ENCODE measurements around the gene OPA1.
"Not testable (repeated sequence)": the region's sequence is repeated elsewhere in the genome, so short reads cannot be mapped to it uniquely, and the experiment has no call there.

The OPA1 gene

DNA sequence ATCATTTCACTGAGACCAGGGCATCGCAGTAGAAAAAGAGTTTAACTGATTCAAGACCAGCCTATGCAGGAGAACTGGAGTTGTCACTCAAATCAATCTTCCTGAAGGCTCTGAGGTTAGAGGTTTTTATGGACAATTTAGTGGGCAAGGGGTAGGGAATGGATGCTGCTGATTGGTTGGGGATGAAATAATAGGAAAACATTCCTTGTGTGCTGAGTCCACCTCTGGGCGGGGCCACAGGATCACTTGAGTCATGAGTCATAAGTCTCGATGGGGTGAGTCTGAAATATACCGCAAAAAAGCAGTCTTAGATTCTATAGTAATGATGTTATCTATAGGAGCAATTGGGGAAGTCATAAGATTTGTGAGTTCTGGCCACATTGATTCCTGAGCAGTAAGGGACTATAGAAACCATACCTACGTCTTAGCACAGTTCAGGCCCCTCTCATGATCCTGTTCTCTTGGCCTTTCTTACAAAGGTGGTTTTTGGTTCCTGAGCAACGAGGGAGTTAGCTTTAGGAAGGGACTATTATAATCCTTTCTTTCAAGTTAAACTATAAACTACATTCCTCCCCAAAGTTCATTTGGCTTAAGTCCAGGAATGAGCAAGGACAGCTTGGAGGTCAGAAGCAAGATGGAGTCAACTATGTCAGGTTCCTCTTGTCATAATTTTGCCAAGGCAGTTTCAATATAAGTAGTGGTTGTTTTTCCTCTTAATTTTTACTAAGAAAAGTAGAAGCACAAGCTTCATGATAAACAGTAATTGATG, 2.7 kb upstream of the OPA1 start:
- no peak for DNase-seq (ENCODE audit: low spot score)

DNA sequence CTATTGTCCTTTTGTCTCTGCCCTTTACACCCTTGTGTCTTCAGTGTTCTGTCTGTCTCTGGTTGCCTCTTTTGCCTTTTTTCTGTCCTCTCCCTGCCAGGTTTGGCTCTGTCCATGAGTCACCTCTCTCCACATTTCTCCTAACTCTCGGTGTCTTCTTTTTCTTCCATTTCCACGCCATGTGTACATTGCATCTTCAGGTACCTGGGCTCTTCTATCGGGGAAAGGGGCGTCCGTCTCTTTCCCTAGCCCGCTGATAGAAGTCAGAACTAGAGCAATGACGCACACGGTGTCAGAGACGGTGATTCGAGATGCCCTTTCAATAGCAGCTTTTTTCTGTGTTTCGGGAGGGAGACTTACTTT, 641 bp downstream of the OPA1 start:
- DNase-seq (ENCODE audit: low spot score), result no peak

DNA sequence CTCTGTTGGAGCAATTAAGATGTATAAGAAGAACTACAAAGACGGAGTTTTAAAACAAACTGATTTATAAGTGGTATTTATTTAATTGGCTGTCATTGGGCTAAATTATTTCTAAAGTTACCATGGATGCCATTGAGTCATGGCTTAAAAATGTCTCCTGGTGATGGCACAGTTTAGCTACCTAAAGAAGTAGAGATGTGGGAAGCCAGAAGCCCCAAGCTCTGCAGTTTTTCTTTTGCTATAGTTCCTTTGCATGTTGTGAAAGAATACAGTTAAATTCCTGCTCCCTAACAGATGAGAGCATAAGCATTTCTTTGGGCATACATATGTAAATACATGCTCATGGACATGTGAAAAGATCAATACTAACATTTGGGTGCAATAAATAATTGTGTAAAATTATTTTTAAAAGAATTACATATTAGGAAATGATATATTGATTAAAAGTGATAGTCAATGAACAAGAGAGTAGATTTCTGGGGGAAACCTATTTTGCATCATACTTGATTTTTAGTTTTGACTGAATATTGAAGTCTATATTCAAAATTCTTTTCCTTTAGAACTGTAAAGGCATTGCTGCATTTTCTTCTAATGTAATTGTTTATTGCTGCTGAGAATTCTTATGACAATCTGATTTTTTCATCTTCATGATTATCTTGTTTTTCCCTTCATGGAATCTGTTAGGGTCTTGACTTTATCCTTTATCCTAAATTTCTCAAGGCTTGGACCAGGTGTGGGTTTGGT, 2.1 kb downstream of the OPA1 start:
- no peak for DNase-seq (ENCODE audit: low spot score)

DNA sequence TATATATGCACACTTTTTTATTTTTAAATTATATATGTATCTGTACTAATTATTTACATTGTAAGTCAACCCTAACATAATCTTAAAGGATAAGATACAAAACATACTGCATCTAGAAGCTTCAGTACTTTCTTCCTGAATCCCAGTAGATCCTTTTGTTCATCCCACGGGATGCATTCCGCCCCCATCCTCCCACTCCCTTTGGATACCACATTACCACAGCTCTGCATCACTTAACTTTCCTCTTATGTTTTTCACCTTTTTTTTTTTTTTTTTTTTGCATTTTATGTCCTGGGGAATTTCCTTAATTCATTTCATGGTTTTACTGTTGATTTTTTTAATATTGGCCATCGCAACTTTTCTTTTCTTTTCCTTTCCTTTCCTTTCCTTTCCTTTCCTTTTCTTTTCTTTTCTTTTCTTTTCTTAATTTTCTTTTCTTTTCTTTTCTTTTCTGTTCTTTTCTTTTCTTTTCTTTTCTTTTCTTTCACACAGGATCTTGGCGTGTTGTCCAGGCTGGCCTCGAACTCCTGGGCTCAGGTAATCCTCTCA, 3.0 kb downstream of the OPA1 start:
- DNase-seq (ENCODE audit: low spot score), result no peak

DNA sequence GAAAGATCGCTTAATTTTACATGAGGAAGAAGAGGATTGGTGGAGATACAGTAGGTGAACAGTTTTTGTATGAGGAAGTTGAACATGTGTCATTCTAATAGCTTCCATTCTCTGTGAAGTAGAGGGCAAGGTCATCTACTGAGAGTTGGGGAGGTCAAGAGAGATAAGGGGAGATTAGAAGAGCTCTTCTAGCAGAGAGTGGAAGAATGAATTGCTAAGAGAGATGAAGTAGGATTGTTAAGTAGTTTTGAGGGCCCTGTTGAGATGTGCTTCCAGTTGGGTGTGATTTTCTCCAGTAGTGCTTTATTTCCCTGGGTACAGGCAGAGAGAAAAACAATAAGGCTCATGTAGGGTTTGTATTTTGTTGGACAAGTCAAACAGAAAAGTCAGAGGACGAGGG, 5.2 kb downstream of the OPA1 start:
- DNase-seq (ENCODE audit: low spot score), result no peak

GRCh38 chr3:193599393-193599792, 6.4 kb downstream of the OPA1 start:
- no peak for DNase-seq (ENCODE audit: low spot score)

DNA sequence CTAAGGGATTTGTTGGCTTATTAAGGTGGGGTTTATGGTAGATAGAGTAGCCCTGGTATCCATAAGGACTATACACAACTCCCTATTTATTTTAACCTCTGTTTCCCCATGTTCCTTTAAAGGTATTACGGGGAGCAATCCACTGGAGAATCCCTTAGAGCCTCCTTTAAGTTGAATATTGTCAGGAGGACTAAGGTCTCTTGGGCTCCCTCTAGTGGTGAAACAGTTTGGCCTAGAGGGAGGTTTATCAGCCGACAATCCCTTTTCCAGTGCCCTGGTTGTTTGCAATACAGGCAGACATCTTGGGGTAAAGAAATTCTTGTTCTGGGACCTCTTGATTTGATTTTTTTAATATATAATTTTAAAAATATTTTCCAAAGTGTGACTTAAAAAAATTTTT, 12.9 kb downstream of the OPA1 start:
- peak; percentile 51 for DNase-seq (ENCODE audit: low spot score)

DNA sequence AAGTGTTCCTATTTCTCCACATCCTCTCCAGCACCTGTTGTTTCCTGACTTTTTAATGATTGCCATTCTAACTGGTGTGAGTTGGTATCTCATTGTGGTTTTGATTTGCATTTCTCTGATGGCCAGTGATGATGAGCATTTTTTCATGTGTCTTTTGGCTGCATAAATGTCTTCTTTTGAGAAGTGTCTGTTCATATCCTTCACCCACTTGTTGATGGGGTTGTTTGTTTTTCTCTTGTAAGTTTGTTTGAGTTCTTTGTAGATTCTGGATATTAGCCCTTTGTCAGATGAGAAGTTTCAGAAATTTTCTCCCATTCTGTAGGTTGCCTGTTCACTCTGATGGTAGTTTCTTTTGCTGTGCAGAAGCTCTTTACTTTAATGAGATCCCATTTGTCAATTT, 13.9 kb downstream of the OPA1 start:
- DNase-seq (ENCODE audit: low spot score), result not testable (repeated sequence)

DNA sequence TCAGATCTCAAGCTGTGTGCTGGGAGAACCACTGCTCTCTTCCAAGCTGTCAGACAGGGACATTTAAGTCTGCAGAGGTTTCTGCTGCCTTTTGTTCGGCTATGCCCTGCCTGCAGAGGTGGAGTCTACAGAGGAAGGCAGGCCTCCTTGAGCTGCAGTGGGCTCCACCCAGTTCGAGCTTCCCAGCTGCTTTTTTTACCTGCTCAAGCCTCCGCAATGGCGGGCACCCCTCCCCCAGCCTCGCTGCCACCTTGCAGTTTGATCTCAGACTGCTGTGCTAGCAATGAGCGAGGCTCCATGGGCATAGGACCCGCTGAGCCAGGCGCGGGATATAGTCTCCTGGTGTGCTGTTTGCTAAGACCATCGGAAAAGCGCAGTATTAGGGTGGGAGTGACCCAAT, 17.5 kb downstream of the OPA1 start:
- DNase-seq (ENCODE audit: low spot score), result not testable (repeated sequence)

GRCh38 chr3:193614430-193614829, 21.4 kb downstream of the OPA1 start:
- no peak for DNase-seq (ENCODE audit: low spot score)

DNA sequence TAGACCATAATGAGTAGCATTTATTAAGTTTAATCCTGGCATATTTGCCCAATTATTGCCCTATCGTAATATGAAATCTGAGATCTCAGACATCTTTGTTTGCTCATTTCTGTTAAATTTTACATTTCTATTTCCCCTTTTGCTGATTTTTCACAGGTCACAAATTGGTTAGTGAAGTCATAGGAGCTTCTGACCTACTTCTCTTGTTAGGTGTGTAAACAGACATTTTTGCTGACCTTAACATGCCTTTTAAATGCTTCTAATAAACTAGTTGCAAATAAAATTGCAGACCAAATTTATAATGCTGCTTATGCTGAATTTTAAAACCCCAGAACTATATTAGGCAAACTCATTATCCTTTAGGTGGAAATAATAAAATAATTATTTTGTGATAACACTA, 24.6 kb downstream of the OPA1 start:
- no peak for DNase-seq (ENCODE audit: low spot score)

DNA sequence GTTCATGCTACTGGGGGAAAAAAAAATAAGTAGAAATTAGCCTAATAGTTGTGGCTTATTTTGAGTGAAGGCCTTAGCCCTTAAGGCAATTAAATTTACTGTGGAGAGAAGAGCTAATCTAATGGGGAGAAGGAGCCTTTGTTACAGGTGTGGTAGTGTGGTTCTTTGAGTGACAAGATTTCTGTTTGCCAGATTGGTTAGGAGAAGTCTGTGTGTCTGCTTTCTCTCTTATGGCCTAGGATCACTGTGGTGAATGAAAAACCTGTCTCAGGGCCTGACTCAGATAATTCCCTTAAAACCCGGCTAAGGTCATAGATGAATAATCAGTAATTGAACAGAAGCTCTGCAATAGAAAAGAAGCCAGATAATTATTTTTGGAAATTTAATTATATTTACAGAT, 27.0 kb downstream of the OPA1 start:
- DNase-seq (ENCODE audit: low spot score), result no peak

- DNase-seq (ENCODE audit: low spot score), result peak; percentile 35
Observed at GRCh38 chr3:193620650-193621049, 27.6 kb downstream of the OPA1 start.

- DNase-seq (ENCODE audit: low spot score), result peak; percentile 25
Observed at GRCh38 chr3:193621127-193621526, 28.1 kb downstream of the OPA1 start.

GRCh38 chr3:193630005-193630404, 37.0 kb downstream of the OPA1 start:
- no peak for DNase-seq (ENCODE audit: low spot score)

- no peak for DNase-seq (ENCODE audit: low spot score)
Observed at GRCh38 chr3:193637831-193638230, 44.8 kb downstream of the OPA1 start.

- DNase-seq (ENCODE audit: low spot score), result no peak
Observed at GRCh38 chr3:193638833-193639232, 45.8 kb downstream of the OPA1 start.

- DNase-seq (ENCODE audit: low spot score), result no peak
Observed at GRCh38 chr3:193640165-193640715, 47.2 kb downstream of the OPA1 start.

DNA sequence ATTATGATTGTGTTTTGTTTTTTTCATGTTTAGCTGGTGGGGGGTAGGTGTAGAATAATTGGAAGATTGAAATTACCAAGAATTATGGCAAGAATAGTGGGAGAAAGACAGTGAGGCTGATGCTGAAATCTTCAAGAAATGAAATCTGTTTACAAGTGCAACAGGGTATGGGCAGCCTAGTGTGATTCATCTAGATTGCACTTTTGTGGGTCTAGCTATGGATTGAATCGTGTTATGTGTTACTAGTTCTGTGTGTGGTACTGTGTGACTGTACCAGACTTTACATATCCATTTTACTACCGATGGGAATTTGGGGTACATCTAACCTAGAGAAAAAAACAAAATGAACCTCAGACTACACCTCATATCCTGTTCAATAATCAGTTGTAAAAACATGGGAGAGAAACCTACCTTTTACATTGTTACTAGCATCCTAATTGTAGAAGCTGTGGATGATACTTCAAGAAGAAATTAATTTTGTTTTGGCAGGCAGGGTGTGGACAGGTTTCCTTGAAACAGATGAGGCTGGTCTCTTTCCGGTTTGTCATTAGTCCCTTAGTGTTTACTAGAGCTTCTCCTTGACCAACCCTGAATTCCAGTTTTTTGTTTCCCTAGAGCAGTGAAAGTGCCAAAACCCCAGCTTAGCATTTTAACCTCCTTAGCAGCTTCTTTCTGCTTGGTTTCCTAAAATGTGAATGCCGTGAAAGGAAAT, 47.9 kb downstream of the OPA1 start:
- no peak for DNase-seq (ENCODE audit: low spot score)

GRCh38 chr3:193641440-193641775, 48.4 kb downstream of the OPA1 start:
- DNase-seq (ENCODE audit: low spot score), result no peak

GRCh38 chr3:193645806-193646205, 52.8 kb downstream of the OPA1 start:
- no peak for DNase-seq (ENCODE audit: low spot score)

DNA sequence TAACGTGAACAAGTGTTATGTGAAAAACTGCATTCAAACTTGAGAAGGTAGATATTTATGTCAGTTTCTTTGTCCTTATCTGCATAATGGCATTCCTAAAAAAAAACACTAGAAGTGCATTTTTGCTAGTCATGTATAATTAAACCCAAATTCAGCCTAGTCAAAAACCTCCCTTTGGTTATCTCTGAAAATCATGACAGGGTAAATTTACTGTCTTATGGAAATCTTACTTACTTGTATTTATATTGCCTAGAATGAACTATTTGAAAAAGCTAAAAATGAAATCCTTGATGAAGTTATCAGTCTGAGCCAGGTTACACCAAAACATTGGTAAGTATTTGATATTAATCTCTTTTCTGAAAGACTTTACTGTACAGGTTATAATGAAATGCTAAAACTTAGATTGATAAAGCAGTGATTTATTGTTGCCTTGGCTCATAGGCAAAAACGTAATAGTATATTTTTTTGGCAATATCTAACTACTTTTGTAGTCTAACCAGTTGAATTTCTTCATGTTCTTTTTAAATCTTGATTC, 55.6 kb downstream of the OPA1 start:
- DNase-seq (ENCODE audit: low spot score), result no peak
